Lower leg skin (tissue), 4 donors: ENCODE data around the gene SCYL2. TPM values are rescaled to one million over a fixed set of nuclear protein-coding genes. Genes with fewer than 3 reads are reported as not detected.

Experiments used
- DNase-seq, 2 donors: peaks; one replicate each; pipeline ENCODE4 v3.0.0-alpha.2; 2019; ENCODE audit warnings: low spot score in 2 of 2
- H3K4me3 ChIP-seq: fragments of 200-600 bp; sonication (generic); 2 replicates; pipeline ENCODE4 v1.5.1; 2017; ENCODE audit warnings: mild to moderate bottlenecking, low read depth; ENCODE audit not compliant: poor library complexity, severe bottlenecking
- POLR2A ChIP-seq, 2 donors: fragments of 450-650 bp; IDR thresholded peaks; one replicate each; pipeline ENCODE4 v1.6.1; 2016 to 2017; ENCODE audit warnings: antibody characterized with exemption in 2 of 2, mild to moderate bottlenecking in 1 of 2, moderate library complexity in 1 of 2
- WGBS, 2 donors: methylation state at CpG; one replicate each; pipeline ENCODE4 v1.1.5; 2018; 5-methylcytosine and 5-hydroxymethylcytosine counted together
- intact Hi-C: fragments of 100-400 bp; cut with DNase I; formaldehyde crosslinking; loops from one replicate; pipeline ENCODE4 v1.15.0; 2023; ENCODE audit warnings: low total_unique reads
- total RNA-seq, 4 donors: library from RNA; depleted of rRNA; stranded (reverse); fragments of >200 nt; gene quantifications; one replicate each; pipeline ENCODE4 v1.1.0, GENCODE V29; 2016
- TF ChIP-seq, protein P1 (sequence below), 3 donors: fragments of 450-650 bp; IDR thresholded peaks; one replicate each; pipeline ENCODE4 v1.5.1; 2016; ENCODE audit warnings: antibody characterized with exemption in 3 of 3, mild to moderate bottlenecking in 3 of 3, moderate library complexity in 2 of 3

Gene SCYL2
- total RNA-seq, 4 donors from 2014 or later = 36.9 to 66.7 (median 39.6) TPM

DNA sequence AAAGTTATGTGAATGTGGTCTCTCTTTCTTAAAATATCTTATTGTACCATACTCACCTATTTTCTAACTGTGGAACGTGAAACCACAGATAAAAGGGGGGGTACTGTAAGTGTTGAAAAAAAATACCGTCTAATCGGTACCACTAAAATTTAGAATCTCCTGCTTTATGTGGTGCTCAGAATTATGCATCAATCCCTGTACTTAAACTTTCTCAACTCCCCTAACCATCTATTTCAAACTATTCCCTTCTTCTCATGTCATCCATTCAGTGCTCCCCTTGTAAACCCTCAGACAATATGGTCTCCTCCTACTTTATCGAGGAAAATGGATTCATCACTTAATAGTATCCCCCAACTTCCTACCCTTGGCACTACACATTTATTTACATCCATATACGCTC, 23.8 kb upstream of the SCYL2 start:
- 79 to 93% methylated on average over 5 of the region's 5 CpGs for WGBS, 2 donors
- no peak for DNase-seq
- TF ChIP-seq POLR2A (IDR thresholded peaks at IDR 0.05) = no peak
- TF ChIP-seq, protein P1, sequence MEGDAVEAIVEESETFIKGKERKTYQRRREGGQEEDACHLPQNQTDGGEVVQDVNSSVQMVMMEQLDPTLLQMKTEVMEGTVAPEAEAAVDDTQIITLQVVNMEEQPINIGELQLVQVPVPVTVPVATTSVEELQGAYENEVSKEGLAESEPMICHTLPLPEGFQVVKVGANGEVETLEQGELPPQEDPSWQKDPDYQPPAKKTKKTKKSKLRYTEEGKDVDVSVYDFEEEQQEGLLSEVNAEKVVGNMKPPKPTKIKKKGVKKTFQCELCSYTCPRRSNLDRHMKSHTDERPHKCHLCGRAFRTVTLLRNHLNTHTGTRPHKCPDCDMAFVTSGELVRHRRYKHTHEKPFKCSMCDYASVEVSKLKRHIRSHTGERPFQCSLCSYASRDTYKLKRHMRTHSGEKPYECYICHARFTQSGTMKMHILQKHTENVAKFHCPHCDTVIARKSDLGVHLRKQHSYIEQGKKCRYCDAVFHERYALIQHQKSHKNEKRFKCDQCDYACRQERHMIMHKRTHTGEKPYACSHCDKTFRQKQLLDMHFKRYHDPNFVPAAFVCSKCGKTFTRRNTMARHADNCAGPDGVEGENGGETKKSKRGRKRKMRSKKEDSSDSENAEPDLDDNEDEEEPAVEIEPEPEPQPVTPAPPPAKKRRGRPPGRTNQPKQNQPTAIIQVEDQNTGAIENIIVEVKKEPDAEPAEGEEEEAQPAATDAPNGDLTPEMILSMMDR (IDR thresholded peaks at IDR 0.05) = no peak
- no peak overlapping the region for H3K4me3 ChIP-seq
- intact Hi-C loops = no loop called here

DNA sequence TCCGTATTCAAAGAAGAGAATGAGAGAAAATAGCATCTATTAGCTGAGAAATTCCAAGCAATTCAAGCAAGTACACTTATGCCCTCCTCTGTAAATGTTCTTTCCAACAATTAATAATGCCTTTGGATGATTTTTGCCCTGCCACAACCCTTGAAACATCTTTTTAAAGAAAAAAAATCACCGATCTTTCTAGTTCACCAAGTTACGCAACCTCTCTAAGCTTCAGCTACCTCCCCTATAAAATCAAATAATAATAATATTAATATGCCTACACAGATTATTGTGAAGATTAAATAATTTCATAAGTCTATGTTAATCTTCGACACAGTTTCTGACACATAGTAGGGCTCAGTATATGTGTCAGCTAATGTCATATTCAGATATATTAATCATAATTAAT, 19.2 kb upstream of the SCYL2 start:
- no peak for DNase-seq
- intact Hi-C loops = no loop called here
- H3K4me3 ChIP-seq = no peak overlapping the region

DNA sequence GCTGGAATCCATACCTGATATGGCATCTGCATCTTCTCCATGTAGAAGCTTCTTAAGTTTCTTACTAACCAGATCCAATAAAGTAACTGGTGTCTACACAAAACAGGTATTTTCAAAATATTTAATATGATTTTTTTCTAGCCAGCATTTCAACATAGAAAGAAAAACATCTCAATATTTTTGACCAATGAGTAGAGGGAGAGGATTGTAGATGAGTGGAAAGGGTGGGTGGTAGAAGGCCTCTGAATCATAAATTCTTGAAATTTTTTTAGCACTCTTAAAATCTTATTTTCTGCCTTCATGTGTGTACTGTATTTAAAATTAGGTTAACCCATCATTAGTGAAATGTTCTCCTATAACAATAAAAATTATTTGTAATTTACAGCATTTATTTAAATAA, 18.1 kb upstream of the SCYL2 start:
- intact Hi-C loops = no loop called here

More for the DNA sequence above, 19.2 kb upstream of the SCYL2 start:
- whole genome bisulfite sequencing, 2 donors = 95 to 96% methylated on average over 4 of the region's 4 CpGs
- TF ChIP-seq POLR2A (IDR thresholded peaks at IDR 0.05) = no peak
- TF ChIP-seq, protein P1 (IDR thresholded peaks at IDR 0.05) = no peak

DNA sequence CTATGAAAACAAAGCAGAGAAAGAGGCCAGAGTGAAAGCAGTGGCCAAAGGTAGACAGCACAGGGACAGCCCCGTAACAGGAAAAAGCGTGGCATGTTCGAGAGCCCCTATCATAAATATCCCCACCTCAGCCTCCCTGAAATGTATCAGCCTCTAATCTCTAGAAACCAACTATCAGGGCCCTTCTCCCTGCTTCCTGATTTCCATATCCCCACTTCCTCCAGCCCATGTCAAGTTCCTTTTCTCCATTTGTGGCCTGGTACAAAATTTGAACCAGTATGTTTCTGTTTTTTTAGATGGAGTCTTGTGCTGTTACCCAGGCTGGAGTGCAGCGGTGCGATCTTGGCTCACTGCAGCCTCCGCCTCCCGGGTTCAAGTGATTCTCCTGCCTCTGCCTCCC, 17.0 kb upstream of the SCYL2 start:
- no peak for DNase-seq
- no peak overlapping the region for H3K4me3 ChIP-seq
- intact Hi-C loops = no loop called here
- TF ChIP-seq POLR2A (IDR thresholded peaks at IDR 0.05) = no peak
- TF ChIP-seq, protein P1 (IDR thresholded peaks at IDR 0.05) = no peak
- 89 to 95% methylated on average over 7 of the region's 7 CpGs for WGBS, 2 donors

More for the DNA sequence above, 18.1 kb upstream of the SCYL2 start:
- TF ChIP-seq POLR2A (IDR thresholded peaks at IDR 0.05) = no peak
- DNase-seq = no peak
- H3K4me3 ChIP-seq = no peak overlapping the region

DNA sequence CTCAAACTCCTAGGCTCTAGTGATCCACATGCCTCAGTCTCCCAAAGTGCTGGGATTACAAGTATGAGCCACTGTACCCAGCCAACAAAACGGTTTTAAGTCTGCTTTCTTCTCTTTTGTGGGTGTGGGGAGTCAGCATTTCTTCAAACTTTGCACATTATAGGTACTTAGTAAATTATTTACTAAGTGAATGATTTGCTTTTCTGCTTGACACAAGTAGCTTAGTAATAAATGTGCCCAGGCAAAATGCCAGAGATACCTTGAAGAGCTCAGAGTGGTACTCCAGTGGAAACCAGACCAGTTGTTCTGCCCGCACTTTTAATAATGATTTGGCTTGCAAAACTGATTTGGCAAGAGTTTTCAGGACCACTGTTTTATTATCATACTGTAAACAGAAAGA, 15.1 kb upstream of the SCYL2 start:
- TF ChIP-seq, protein P1 (IDR thresholded peaks at IDR 0.05) = no peak
- no peak for TF ChIP-seq POLR2A (IDR thresholded peaks at IDR 0.05)
- intact Hi-C loops = no loop called here
- H3K4me3 ChIP-seq = no peak overlapping the region
- no peak for DNase-seq
- WGBS, 2 donors = 81 to 87% methylated on average over 2 of the region's 2 CpGs

DNA sequence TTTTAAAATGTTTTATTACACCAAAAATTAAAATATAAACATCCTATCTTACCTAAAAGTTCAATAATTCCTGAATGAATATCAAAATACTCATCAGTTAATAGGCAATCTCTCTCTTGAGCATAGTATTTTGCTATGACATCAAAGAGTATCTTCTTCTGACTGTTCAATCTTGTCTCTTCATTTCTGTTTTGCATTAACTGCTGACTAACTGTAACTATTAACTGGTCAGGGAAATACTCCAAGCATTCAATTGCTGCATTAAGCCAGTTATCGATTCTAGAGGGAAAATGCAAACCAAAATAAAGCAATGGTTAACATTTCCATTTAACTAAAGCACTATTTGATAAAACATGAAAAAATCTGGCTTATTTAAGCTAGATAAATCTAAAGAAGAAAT, 13.5 kb upstream of the SCYL2 start:
- no peak for DNase-seq
- intact Hi-C loops = no loop called here
- no peak for TF ChIP-seq POLR2A (IDR thresholded peaks at IDR 0.05)
- TF ChIP-seq, protein P1 (IDR thresholded peaks at IDR 0.05) = no peak
- 90 to 93% methylated on average over 1 of the region's 1 CpG for WGBS, 2 donors
- H3K4me3 ChIP-seq = no peak overlapping the region
